Transverse colon (tissue), 4 donors: ENCODE results near the gene MYO9A.

Experiments used
- CTCF ChIP-seq, 5 experiments: fragments of 200-600 bp in 3 of 5; fragments of 450-650 bp in 2 of 5; sonication (generic) in 3 of 5; IDR thresholded peaks; 1 replicate in 2 of 5; 2 replicates in 3 of 5; pipeline ENCODE4 v1.5.1; 2016 to 2017; ENCODE audit warnings: antibody characterized with exemption in 5 of 5, inconsistent platforms in 3 of 5, mild to moderate bottlenecking in 2 of 5, moderate library complexity in 1 of 5
- EP300 ChIP-seq: sonication (generic); formaldehyde crosslinking; IDR thresholded peaks from one replicate; pipeline ENCODE4 v1.6.1; 2017; ENCODE audit warnings: antibody characterized with exemption, low read depth
- POLR2A ChIP-seq: fragments of 450-650 bp; IDR thresholded peaks from one replicate; pipeline ENCODE4 v1.6.1; 2016; ENCODE audit warnings: antibody characterized with exemption, mild to moderate bottlenecking, moderate library complexity
- POLR2AphosphoS5 ChIP-seq, 3 donors: sonication (generic); formaldehyde crosslinking; IDR thresholded peaks; one replicate each; pipeline ENCODE4 v1.6.1; 2016; ENCODE audit warnings: antibody characterized with exemption in 3 of 3

- no peak for TF ChIP-seq CTCF (IDR thresholded peaks at IDR 0.05)
- no peak for TF ChIP-seq EP300
- TF ChIP-seq POLR2AphosphoS5 (IDR thresholded peaks at IDR 0.05): no peak
- TF ChIP-seq POLR2A: no peak
These were observed 35.5 kb upstream of the MYO9A start for GRCh38 chr15:72153269-72154000.
